ENCODE results near the gene MLNR. TPM values are rescaled to one million over a fixed set of nuclear protein-coding genes. Genes with fewer than 3 reads are reported as not detected.

Gene MLNR
- total and polyA plus RNA-seq, 9 of the 15 experiments (the other 6 are each of a cell fraction or from before 2014, with no cell fraction given), result not detected

DNA sequence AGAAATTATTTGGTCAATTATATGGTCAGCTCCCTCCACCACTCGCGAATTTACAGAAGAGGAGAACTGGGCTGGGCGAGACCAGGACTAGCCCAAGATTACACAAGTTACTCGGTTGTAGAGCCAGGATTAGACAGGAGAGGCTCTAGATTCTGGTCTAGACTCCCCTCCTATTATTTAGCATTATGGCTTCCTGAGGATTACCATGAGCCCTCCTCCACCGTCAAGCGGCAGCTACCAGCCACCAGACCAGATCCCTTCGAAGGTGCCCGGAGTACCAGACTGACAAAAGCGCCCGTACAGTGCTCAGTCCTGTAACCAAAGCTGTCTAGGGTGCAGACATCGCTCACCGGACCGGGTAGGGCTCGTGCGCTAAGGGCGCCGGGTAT, 497 bp upstream of the MLNR start (continued):
- TF ChIP-seq PRMT5 (CRISPR knock-in tag; IDR thresholded peaks at IDR 0.05) (no peak), RFX5 (IDR thresholded peaks at IDR 0.05; ENCODE audit: low read depth, low read length) (no peak), ZNF444 (CRISPR knock-in tag; IDR thresholded peaks at IDR 0.05) (no peak), CBX1 (IDR thresholded peaks at IDR 0.05; ENCODE audit: low read depth) (no peak), MEF2D (tag; conservative IDR thresholded peaks at IDR 0.05; ENCODE audit: low read depth) (no peak)
- TF ChIP-seq, protein P1, sequence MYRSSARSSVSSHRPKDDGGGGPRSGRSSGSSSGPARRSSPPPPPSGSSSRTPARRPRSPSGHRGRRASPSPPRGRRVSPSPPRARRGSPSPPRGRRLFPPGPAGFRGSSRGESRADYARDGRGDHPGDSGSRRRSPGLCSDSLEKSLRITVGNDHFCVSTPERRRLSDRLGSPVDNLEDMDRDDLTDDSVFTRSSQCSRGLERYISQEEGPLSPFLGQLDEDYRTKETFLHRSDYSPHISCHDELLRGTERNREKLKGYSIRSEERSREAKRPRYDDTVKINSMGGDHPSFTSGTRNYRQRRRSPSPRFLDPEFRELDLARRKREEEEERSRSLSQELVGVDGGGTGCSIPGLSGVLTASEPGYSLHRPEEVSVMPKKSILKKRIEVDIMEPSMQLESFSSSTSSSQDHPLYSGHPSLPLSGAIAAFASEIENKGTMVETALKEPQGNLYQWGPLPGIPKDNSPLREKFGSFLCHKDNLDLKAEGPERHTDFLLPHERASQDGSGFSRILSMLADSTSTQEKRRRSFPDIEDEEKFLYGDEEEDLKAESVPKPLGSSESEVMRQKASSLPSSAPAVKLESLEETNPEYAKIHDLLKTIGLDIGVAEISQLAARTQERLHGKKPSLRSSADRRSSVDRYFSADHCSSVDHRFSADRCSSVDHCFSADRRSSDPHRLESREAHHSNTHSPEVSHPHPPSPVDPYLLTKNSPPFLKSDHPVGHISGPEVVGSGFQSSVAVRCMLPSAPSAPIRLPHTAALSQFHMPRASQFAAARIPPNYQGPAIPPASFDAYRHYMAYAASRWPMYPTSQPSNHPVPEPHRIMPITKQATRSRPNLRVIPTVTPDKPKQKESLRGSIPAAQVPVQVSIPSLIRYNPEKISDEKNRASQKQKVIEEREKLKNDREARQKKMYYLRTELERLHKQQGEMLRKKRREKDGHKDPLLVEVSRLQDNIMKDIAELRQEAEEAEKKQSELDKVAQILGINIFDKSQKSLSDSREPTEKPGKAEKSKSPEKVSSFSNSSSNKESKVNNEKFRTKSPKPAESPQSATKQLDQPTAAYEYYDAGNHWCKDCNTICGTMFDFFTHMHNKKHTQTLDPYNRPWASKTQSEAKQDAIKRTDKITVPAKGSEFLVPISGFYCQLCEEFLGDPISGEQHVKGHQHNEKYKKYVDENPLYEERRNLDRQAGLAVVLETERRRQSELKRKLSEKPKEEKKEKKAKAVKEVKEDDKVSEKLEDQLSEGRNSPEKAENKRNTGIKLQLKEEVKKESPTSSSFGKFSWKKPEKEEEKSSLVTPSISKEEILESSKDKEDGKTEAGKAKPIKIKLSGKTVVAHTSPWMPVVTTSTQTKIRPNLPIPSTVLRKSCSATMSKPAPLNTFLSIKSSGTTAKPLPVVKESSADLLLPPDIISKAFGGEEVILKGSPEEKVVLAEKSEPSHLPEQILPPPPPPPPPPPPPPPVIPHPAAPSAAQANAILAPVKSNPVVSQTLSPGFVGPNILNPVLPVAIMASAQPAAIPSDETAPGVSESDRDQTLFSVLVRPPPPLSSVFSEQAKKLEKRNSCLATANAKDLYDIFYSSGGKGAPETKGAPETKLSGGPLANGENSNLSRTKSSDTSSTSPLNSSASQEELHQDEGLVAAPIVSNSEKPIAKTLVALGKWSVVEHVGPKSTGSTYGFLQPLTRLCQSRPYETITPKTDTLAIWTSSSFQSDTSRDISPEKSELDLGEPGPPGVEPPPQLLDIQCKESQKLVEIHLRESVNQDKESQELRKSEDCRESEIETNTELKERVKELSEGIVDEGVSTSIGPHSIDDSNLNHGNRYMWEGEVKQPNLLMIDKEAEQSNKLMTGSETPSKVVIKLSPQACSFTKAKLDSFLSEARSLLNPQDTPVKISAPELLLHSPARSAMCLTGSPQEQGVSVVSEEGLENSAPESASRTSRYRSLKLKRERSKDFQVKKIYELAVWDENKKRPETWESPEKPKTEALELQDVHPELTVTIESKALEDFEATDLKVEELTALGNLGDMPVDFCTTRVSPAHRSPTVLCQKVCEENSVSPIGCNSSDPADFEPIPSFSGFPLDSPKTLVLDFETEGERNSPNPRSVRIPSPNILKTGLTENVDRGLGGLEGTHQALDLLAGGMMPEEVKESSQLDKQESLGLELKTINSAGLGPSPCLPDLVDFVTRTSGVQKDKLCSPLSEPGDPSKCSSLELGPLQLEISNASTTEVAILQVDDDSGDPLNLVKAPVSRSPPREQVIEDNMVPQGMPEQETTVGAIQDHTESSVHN (IDR thresholded peaks at IDR 0.05; ENCODE audit: borderline replicate concordance in 1 of 2, low read depth in 1 of 2), result no peak
